ENCODE data around the gene HJURP.

Gene HJURP

DNA sequence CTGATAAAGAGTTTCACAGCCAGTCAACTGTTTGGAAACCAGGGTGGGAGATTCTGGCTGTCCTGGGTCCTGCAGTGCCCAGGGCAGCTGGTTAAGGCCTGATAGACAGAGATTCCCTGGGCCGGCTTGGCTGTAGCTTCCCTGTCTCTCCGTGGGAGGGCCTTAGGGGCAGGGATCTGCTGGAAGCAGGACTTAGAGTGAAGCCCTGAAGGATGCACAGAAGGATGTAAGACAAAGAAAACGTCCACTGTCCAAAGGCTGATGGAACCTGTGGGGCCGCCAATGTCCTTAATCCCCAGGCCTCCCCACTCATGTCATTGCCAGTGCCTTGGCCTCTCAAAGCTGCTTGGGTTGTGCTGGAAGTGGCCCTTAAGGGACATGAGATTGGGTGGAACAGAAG, 43.2 kb downstream of the HJURP start:
- no peak overlapping the region for H3K4me3 ChIP-seq (ENCODE audit: low read depth in 1 of 2, low read length in 2 of 2)

DNA sequence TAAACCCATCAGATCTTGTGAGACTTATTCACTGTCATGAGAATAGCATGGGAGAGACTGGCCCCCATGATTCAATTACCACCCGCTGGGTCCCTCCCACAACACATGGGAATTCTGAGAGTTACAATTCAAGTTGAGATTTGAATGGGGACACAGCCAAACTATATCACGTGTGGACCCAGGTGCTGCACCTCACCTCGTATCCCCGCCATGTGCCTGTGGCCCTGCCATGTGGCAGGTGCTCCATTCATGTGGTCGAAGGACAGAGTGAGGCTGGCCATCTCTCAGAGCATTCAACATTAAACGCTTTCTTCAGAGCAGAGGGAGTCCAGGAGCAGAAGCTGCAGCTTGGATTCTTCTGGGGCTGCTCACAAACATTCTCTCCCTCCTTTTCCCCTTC, 44.0 kb downstream of the HJURP start:
- Histone ChIP-seq H3K4me1 (ENCODE audit: insufficient read depth, low read length) (no peaks in the 10 kb centered on the region), H3K4me2 (ENCODE audit: insufficient read depth, low read length) (no peak overlapping the region), H4K20me1 (ENCODE audit: insufficient read depth, low read length) (peaks cover 3% of the 10 kb centered on the region; the same call in 1 of the 2 replicates), H3K9me3 (ENCODE audit: insufficient read depth, low read length, severe bottlenecking) (no peaks in the 10 kb centered on the region), H3K4me3 (ENCODE audit: low read depth in 1 of 2, low read length in 2 of 2) (no peak overlapping the region), H2AFZ (ENCODE audit: low read depth, low read length) (no peak overlapping the region), H3K9ac (ENCODE audit: low read depth, low read length) (no peak overlapping the region), H3K27me3 (ENCODE audit: insufficient read depth, low read length, poor library complexity) (peaks cover 42% of the 10 kb centered on the region), H3K79me2 (ENCODE audit: insufficient read depth, low read length) (no peaks in the 10 kb centered on the region), H3K27ac (ENCODE audit: low read length) (no peak overlapping the region), H3K36me3 (ENCODE audit: insufficient read depth, low read length) (no peaks in the 10 kb centered on the region)
- ATAC-seq (ENCODE audit: insufficient read depth, low read depth) (no peak), DNase-seq (no peak)
- no peak for TF ChIP-seq EZH2 (IDR thresholded peaks at IDR 0.05; ENCODE audit: borderline replicate concordance, low read depth, low read length, severe bottlenecking)
- TF ChIP-seq, protein P1, sequence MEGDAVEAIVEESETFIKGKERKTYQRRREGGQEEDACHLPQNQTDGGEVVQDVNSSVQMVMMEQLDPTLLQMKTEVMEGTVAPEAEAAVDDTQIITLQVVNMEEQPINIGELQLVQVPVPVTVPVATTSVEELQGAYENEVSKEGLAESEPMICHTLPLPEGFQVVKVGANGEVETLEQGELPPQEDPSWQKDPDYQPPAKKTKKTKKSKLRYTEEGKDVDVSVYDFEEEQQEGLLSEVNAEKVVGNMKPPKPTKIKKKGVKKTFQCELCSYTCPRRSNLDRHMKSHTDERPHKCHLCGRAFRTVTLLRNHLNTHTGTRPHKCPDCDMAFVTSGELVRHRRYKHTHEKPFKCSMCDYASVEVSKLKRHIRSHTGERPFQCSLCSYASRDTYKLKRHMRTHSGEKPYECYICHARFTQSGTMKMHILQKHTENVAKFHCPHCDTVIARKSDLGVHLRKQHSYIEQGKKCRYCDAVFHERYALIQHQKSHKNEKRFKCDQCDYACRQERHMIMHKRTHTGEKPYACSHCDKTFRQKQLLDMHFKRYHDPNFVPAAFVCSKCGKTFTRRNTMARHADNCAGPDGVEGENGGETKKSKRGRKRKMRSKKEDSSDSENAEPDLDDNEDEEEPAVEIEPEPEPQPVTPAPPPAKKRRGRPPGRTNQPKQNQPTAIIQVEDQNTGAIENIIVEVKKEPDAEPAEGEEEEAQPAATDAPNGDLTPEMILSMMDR (IDR thresholded peaks at IDR 0.05; ENCODE audit: borderline replicate concordance, extremely low read depth, low read length, poor library complexity, severe bottlenecking), result no peak

More for the DNA sequence above, 43.2 kb downstream of the HJURP start:
- Histone ChIP-seq H2AFZ (ENCODE audit: low read depth, low read length) (no peak overlapping the region), H3K4me1 (ENCODE audit: insufficient read depth, low read length) (no peaks in the 10 kb centered on the region), H3K36me3 (ENCODE audit: insufficient read depth, low read length) (no peaks in the 10 kb centered on the region), H3K27ac (ENCODE audit: low read length) (no peak overlapping the region), H3K4me2 (ENCODE audit: insufficient read depth, low read length) (no peak overlapping the region), H3K79me2 (ENCODE audit: insufficient read depth, low read length) (no peaks in the 10 kb centered on the region), H3K9me3 (ENCODE audit: insufficient read depth, low read length, severe bottlenecking) (no peaks in the 10 kb centered on the region), H3K27me3 (ENCODE audit: insufficient read depth, low read length, poor library complexity) (peaks cover 42% of the 10 kb centered on the region), H4K20me1 (ENCODE audit: insufficient read depth, low read length) (peaks cover 3% of the 10 kb centered on the region; the same call in 1 of the 2 replicates), H3K9ac (ENCODE audit: low read depth, low read length) (no peak overlapping the region)
- ATAC-seq (ENCODE audit: insufficient read depth, low read depth) (no peak), DNase-seq (no peak)
- TF ChIP-seq, protein P1 (IDR thresholded peaks at IDR 0.05; ENCODE audit: borderline replicate concordance, extremely low read depth, low read length, poor library complexity, severe bottlenecking), result no peak
- no peak for TF ChIP-seq EZH2 (IDR thresholded peaks at IDR 0.05; ENCODE audit: borderline replicate concordance, low read depth, low read length, severe bottlenecking)

DNA sequence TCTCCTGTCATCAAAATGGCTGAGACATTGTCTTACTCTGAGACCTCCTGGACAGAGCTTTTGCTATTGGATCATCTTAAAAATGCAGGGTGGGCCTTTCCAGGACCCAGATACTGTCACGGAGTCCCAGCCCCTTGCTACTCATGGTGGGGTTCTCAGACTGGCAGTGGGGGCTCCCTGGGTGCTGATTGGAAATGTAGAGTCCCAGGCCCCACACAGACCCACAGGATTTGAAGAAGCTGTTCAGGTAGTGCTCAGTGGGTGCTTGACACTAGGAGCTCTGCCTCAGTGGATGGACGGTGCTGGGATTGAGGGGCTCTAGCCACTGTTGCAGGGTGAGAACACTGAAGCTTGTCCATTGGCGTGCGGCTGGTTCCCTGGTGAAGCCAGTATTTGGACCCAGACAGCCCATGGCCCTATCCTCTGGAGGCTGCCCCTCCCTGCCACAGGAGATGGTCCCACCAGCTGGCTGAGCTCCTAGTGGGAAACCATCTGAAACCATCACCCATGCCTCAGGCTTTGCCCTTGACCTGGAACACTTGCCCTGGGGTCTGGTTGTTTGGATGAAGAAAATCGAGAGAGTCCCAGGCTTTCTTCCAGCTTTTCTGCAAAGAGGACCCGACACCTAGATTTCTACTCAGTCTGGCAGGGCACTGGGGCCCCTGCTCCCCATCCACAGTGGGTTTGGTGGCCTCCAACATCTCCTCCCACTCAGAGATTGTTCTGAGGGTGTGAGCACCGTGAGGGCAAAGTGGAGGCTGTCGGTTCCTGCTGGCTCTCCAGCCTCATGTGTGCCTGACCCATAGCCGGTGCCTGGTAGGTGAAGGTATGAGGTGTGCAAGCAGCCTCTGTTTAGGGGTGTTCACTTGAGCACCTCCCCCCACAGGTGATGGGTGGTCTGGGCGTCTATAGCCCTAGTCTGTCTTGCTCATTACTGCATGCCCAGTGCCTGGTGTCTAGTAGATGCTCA, 46.1 kb downstream of the HJURP start:
- ATAC-seq (ENCODE audit: insufficient read depth, low read depth) (no peak), DNase-seq (no peak)
- Histone ChIP-seq H3K4me2 (ENCODE audit: insufficient read depth, low read length) (no peak overlapping the region), H3K27ac (ENCODE audit: low read length) (no peak overlapping the region), H2AFZ (ENCODE audit: low read depth, low read length) (no peak overlapping the region), H3K36me3 (ENCODE audit: insufficient read depth, low read length) (no peaks in the 10 kb centered on the region), H3K9ac (ENCODE audit: low read depth, low read length) (no peak overlapping the region), H3K79me2 (ENCODE audit: insufficient read depth, low read length) (no peaks in the 10 kb centered on the region), H3K4me1 (ENCODE audit: insufficient read depth, low read length) (no peaks in the 10 kb centered on the region), H4K20me1 (ENCODE audit: insufficient read depth, low read length) (peaks cover 3% of the 10 kb centered on the region; the same call in 1 of the 2 replicates), H3K27me3 (ENCODE audit: insufficient read depth, low read length, poor library complexity) (peaks cover 36% of the 10 kb centered on the region), H3K9me3 (ENCODE audit: insufficient read depth, low read length, severe bottlenecking) (no peaks in the 10 kb centered on the region), H3K4me3 (ENCODE audit: low read depth in 1 of 2, low read length in 2 of 2) (no peak overlapping the region)
- TF ChIP-seq EZH2 (IDR thresholded peaks at IDR 0.05; ENCODE audit: borderline replicate concordance, low read depth, low read length, severe bottlenecking), result no peak
- TF ChIP-seq, protein P1 (IDR thresholded peaks at IDR 0.05; ENCODE audit: borderline replicate concordance, extremely low read depth, low read length, poor library complexity, severe bottlenecking), result no peak
